Activated T-cell treated with anti-CD3 and anti-CD28 coated beads, Interleukin-2, amount 50 U/mL, for 72 hours (primary cell): ENCODE measurements around the gene ZSCAN5B. TPM values are rescaled to one million over a fixed set of nuclear protein-coding genes. Genes with fewer than 3 reads are reported as not detected.
"Not testable (repeated sequence)": the region's sequence is repeated elsewhere in the genome, so short reads cannot be mapped to it uniquely, and the experiment has no call there.

Experiments used
- ATAC-seq, 2 donors: fragments of 150-1000 bp; cut with Tn5 transposase; replicated peaks in 1 of 2; 2 replicates each; pipeline ENCODE4 v1.10.0; 2021; ENCODE audit warnings: moderate library complexity in 2 of 2, mild to moderate bottlenecking in 1 of 2
- DNase-seq, 2 donors: peaks; one replicate each; pipeline ENCODE4 v3.0.0; 2021 to 2022; ENCODE audit warnings: mixed read lengths in 1 of 2
- H3K27ac Mint-ChIP-seq: one replicate; pipeline ENCODE4 v1.8.0; 2022; ENCODE audit warnings: mild to moderate bottlenecking, moderate library complexity, mixed read lengths
- H3K27me3 Mint-ChIP-seq: one replicate; pipeline ENCODE4 v1.8.0; 2022; ENCODE audit warnings: low read depth, mixed read lengths
- H3K36me3 Mint-ChIP-seq, 2 donors: one replicate each; pipeline ENCODE4 v1.8.0; 2022; ENCODE audit warnings: mixed read lengths in 2 of 2, mild to moderate bottlenecking in 1 of 2; ENCODE audit not compliant: insufficient read depth in 2 of 2
- H3K4me1 Mint-ChIP-seq: one replicate; pipeline ENCODE4 v1.8.0; 2022; ENCODE audit warnings: low read depth, mixed read lengths
- H3K4me3 Mint-ChIP-seq, 2 donors: one replicate each; pipeline ENCODE4 v1.8.0; 2022; ENCODE audit warnings: mild to moderate bottlenecking in 2 of 2, mixed read lengths in 2 of 2, moderate library complexity in 2 of 2
- H3K9me3 Mint-ChIP-seq, 2 donors: one replicate each; pipeline ENCODE4 v1.8.0; 2022; ENCODE audit warnings: mixed read lengths in 2 of 2
- total RNA-seq, 2 donors: library from RNA; stranded (reverse); gene quantifications; one replicate each; pipeline ENCODE4 v1.2.3, GENCODE V29; 2022

ZSCAN5B gene
- total RNA-seq, 2 donors from 2014 or later = not detected

- no peaks in the 10 kb centered on the region for H3K4me1 Mint-ChIP-seq
- H3K27me3 Mint-ChIP-seq = no peaks in the 10 kb centered on the region
- H3K9me3 Mint-ChIP-seq = no peaks in the 10 kb centered on the region
- ATAC-seq = no peak
- no peak for DNase-seq
- H3K4me3 Mint-ChIP-seq = no peak within 1 kb of the TSS
- H3K36me3 Mint-ChIP-seq = no peaks in the 10 kb centered on the region
- H3K27ac Mint-ChIP-seq = peak within 1 kb of the TSS; percentile 77
Observed at GRCh38 chr19:56201973-56202372, 4.4 kb upstream of the ZSCAN5B start, which contains the start of gene ZSCAN5C. ZSCAN5C (plus strand) TSS chr19:56202273; CDS start chr19:56205914, 3,641 bp downstream.

- Mint-ChIP-seq H3K4me3 (no peak overlapping the region), H3K27me3 (no peaks in the 10 kb centered on the region), H3K36me3 (no peaks in the 10 kb centered on the region), H3K4me1 (no peaks in the 10 kb centered on the region), H3K27ac (no peak overlapping the region), H3K9me3 (no peaks in the 10 kb centered on the region)
- DNase-seq (no peak), ATAC-seq (no peak)
Observed at GRCh38 chr19:56199687-56200086, 2.1 kb upstream of the ZSCAN5B start.

- no peaks in the 10 kb centered on the region for H3K4me1 Mint-ChIP-seq
- DNase-seq (no peak), ATAC-seq (no peak)
- no peaks in the 10 kb centered on the region for H3K36me3 Mint-ChIP-seq
- H3K27me3 Mint-ChIP-seq = no peaks in the 10 kb centered on the region
- H3K9me3 Mint-ChIP-seq = no peaks in the 10 kb centered on the region
- H3K4me3 Mint-ChIP-seq = no peak overlapping the region
- no peak overlapping the region for H3K27ac Mint-ChIP-seq
Observed at GRCh38 chr19:56193981-56194640, 3.5 kb downstream of the ZSCAN5B start.

- DNase-seq (no peak), ATAC-seq (no peak)
- Mint-ChIP-seq H3K36me3 (no peaks in the 10 kb centered on the region), H3K27ac (no peak overlapping the region), H3K27me3 (no peaks in the 10 kb centered on the region), H3K4me3 (no peak overlapping the region), H3K4me1 (no peaks in the 10 kb centered on the region), H3K9me3 (no peaks in the 10 kb centered on the region)
Observed at GRCh38 chr19:56191711-56192110, 5.9 kb downstream of the ZSCAN5B start.

GRCh38 chr19:56191115-56191514, 6.5 kb downstream of the ZSCAN5B start:
- Mint-ChIP-seq H3K27me3 (no peaks in the 10 kb centered on the region), H3K4me3 (no peak overlapping the region), H3K9me3 (no peaks in the 10 kb centered on the region), H3K4me1 (no peaks in the 10 kb centered on the region), H3K36me3 (no peaks in the 10 kb centered on the region), H3K27ac (no peak overlapping the region)
- ATAC-seq = no peak
- DNase-seq = no peak

GRCh38 chr19:56189785-56190184, 7.8 kb downstream of the ZSCAN5B start:
- no peak overlapping the region for H3K27ac Mint-ChIP-seq
- H3K4me1 Mint-ChIP-seq = peaks cover 6% of the 10 kb centered on the region
- ATAC-seq = no peak
- no peak overlapping the region for H3K4me3 Mint-ChIP-seq
- H3K36me3 Mint-ChIP-seq = no peaks in the 10 kb centered on the region
- no peak for DNase-seq
- H3K9me3 Mint-ChIP-seq = no peaks in the 10 kb centered on the region
- H3K27me3 Mint-ChIP-seq = peaks cover 9% of the 10 kb centered on the region

GRCh38 chr19:56177564-56178243, 19.9 kb downstream of the ZSCAN5B start:
- ATAC-seq (no peak), DNase-seq (no peak)
- Mint-ChIP-seq H3K4me3 (no peak overlapping the region), H3K9me3 (no peaks in the 10 kb centered on the region), H3K36me3 (no peaks in the 10 kb centered on the region), H3K27me3 (no peaks in the 10 kb centered on the region), H3K27ac (no peak overlapping the region), H3K4me1 (no peaks in the 10 kb centered on the region)

- H3K9me3 Mint-ChIP-seq = no peaks in the 10 kb centered on the region
- H3K4me1 Mint-ChIP-seq = peaks cover 2% of the 10 kb centered on the region
- H3K4me3 Mint-ChIP-seq = no peak overlapping the region
- no peaks in the 10 kb centered on the region for H3K36me3 Mint-ChIP-seq
- no peak overlapping the region for H3K27ac Mint-ChIP-seq
- DNase-seq = no peak
- ATAC-seq = no peak
- H3K27me3 Mint-ChIP-seq = no peaks in the 10 kb centered on the region
Observed at GRCh38 chr19:56176881-56177280, 20.7 kb downstream of the ZSCAN5B start.

GRCh38 chr19:56176310-56176709, 21.3 kb downstream of the ZSCAN5B start:
- H3K9me3 Mint-ChIP-seq, H3K27ac Mint-ChIP-seq, H3K4me3 Mint-ChIP-seq, ATAC-seq, H3K4me1 Mint-ChIP-seq, DNase-seq, H3K27me3 Mint-ChIP-seq, H3K36me3 Mint-ChIP-seq: not testable (repeated sequence)

GRCh38 chr19:56175861-56176307, 21.7 kb downstream of the ZSCAN5B start, which contains the start of gene GALP:
GALP (plus strand) TSS chr19:56176008; CDS start chr19:56177109, 1,101 bp downstream.
- not testable (repeated sequence) for H3K27me3 Mint-ChIP-seq, DNase-seq, H3K27ac Mint-ChIP-seq, ATAC-seq, H3K4me3 Mint-ChIP-seq, H3K4me1 Mint-ChIP-seq, H3K9me3 Mint-ChIP-seq, H3K36me3 Mint-ChIP-seq

GRCh38 chr19:56174550-56174949, 23.0 kb downstream of the ZSCAN5B start:
- Mint-ChIP-seq H3K4me1 (peaks cover 6% of the 10 kb centered on the region), H3K9me3 (no peaks in the 10 kb centered on the region), H3K27me3 (no peaks in the 10 kb centered on the region), H3K27ac (no peak overlapping the region), H3K36me3 (no peaks in the 10 kb centered on the region), H3K4me3 (no peak overlapping the region)
- DNase-seq (no peak), ATAC-seq (no peak)

- H3K4me3 Mint-ChIP-seq = no peak overlapping the region
- H3K36me3 Mint-ChIP-seq = no peaks in the 10 kb centered on the region
- no peak for ATAC-seq
- DNase-seq = no peak
- H3K27me3 Mint-ChIP-seq = no peaks in the 10 kb centered on the region
- H3K9me3 Mint-ChIP-seq = no peaks in the 10 kb centered on the region
- H3K27ac Mint-ChIP-seq = no peak overlapping the region
- peaks cover 6% of the 10 kb centered on the region for H3K4me1 Mint-ChIP-seq
Observed at GRCh38 chr19:56174086-56174485, 23.5 kb downstream of the ZSCAN5B start.

- no peak for ATAC-seq
- H3K27ac Mint-ChIP-seq = no peak overlapping the region
Observed at GRCh38 chr19:56170261-56170660, 27.3 kb downstream of the ZSCAN5B start.

More at GRCh38 chr19:56170261-56170660, 27.3 kb downstream of the ZSCAN5B start:
- Mint-ChIP-seq H3K27me3 (peaks cover under 1% of the 10 kb centered on the region), H3K36me3 (no peaks in the 10 kb centered on the region), H3K4me3 (no peak overlapping the region), H3K4me1 (peaks cover 6% of the 10 kb centered on the region), H3K9me3 (no peaks in the 10 kb centered on the region)
- no peak for DNase-seq
